H1 (cell line): Measurements from ENCODE around the gene AGPAT3. TPM values are rescaled to one million over a fixed set of nuclear protein-coding genes. Genes with fewer than 3 reads are reported as not detected.

ENCODE experiments used
- ATF3 ChIP-seq: IDR thresholded peaks from 2 replicates; pipeline ENCODE4 v1.6.1; 2011; ENCODE audit warnings: low read depth, mild to moderate bottlenecking, low read length; ENCODE audit not compliant: insufficient read depth
- CEBPB ChIP-seq: IDR thresholded peaks from 2 replicates; pipeline ENCODE4 v1.6.1; 2012; ENCODE audit warnings: low read depth, low read length
- CHD1 ChIP-seq: IDR thresholded peaks from 2 replicates; pipeline ENCODE4 v1.6.1; 2012; ENCODE audit warnings: low read depth, low read length, improper control_type of control experiment
- CHD7 ChIP-seq: fragments of 300-600 bp; sonication (generic); IDR thresholded peaks from 2 replicates; pipeline ENCODE4 v1.7.1; 2012; ENCODE audit warnings: low read length, moderate library complexity, mild to moderate bottlenecking, inconsistent platforms; ENCODE audit not compliant: insufficient replicate concordance
- KDM1A ChIP-seq: fragments of 200-600, 300-600 bp; sonication (generic); IDR thresholded peaks from 2 replicates; pipeline ENCODE4 v1.7.1; 2016; ENCODE audit warnings: mild to moderate bottlenecking, low read length, borderline replicate concordance
- POLR2A ChIP-seq, 2 experiments: IDR thresholded peaks; 1 replicate in 1 of 2; 2 replicates in 1 of 2; pipeline ENCODE4 v1.6.1; 2011; ENCODE audit warnings: low read depth in 2 of 2, low read length in 2 of 2, mild to moderate bottlenecking in 2 of 2; ENCODE audit errors: control extremely low read depth in 1 of 2
- RNF2 ChIP-seq: fragments of 200-900, 300-1000 bp; sonication (generic); IDR thresholded peaks from 2 replicates; pipeline ENCODE4 v1.7.1; 2016; ENCODE audit warnings: borderline replicate concordance, low read depth, mild to moderate bottlenecking, antibody characterized with exemption, low read length; ENCODE audit not compliant: poor library complexity, severe bottlenecking; ENCODE audit errors: missing control alignments
- SIRT6 ChIP-seq: IDR thresholded peaks from one replicate; pipeline ENCODE4 v1.7.1; 2012; ENCODE audit warnings: low read length, inconsistent platforms
- SP1 ChIP-seq: IDR thresholded peaks from 2 replicates; pipeline ENCODE4 v1.6.1; 2011; ENCODE audit warnings: low read depth, low read length
- SP4 ChIP-seq: IDR thresholded peaks from 2 replicates; pipeline ENCODE4 v1.6.1; 2012; ENCODE audit warnings: low read length, inconsistent platforms
- TAF7 ChIP-seq: optimal IDR thresholded peaks from 2 replicates; pipeline ENCODE3; 2011; ENCODE audit warnings: low read depth, mild to moderate bottlenecking, inconsistent platforms, low read length, moderate library complexity, borderline replicate concordance
- polyA plus RNA-seq, 7 experiments: library from polyadenylated mRNA; depleted of rRNA in 3 of 7; stranded (reverse) in 5 of 7; unstranded in 2 of 7; fragments of >200 nt in 5 of 7; fragments of 200-250 nt in 2 of 7; gene quantifications; 1 replicate in 5 of 7; 2 replicates in 1 of 7; 4 replicates in 1 of 7; pipeline versions ENCODE4 v1.2.1 to v1.2.3, GENCODE V29; 2011 to 2013; ENCODE audit warnings: missing spikeins in 2 of 7, mixed read lengths in 2 of 7
- total RNA-seq: library from RNA; stranded (reverse); fragmentation: NEBNext Ultra II Directional; extraction: Animal tissue kit (Norgen Biotek cat#: 25700); gene quantifications from 2 replicates; pipeline ENCODE4 v1.2.1, GENCODE V29; 2021

The AGPAT3 gene
- total and polyA plus RNA-seq, 2 of the 8 experiments (the other 6 are each of a cell fraction or from before 2014, with no cell fraction given): 5.8 to 7.3 TPM

DNA sequence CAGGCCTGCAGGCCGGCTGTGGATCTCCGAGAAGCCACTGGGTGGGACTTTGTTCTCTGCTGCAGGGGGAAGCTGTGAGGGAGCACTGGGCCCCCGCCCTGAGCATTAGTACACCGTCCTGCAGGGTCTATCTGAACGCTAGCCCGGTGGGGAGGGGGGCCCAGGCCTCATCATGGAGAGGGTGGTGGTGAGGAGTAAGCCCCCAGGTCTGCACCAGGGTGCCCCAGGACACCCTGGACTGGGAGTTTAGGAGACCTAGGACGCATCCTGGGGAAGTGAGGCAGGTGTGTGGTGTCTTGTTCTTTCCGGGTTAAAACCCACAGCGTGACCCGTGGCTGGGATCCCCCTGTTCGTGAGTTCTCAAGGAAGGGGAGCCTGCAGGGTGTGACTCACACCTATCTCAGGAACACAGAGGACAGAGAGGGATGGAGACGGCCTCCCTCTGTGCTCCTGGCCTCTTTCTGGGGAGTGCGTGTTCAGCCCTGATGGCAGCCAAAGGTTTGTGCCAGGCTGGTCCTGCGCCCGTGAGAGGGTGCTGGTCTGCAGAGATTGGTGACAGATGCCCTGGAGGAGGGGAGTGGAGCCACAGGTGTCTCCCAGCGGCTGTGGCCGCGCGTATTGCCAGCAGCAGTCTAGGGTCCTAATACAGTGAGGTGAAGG is 44.8 kb downstream of the AGPAT3 start (continued):
- TF ChIP-seq CHD7: no peak
- no peak for TF ChIP-seq POLR2A (IDR thresholded peaks at IDR 0.05; ENCODE audit: control extremely low read depth in 1 of 2, low read depth in 2 of 2, low read length in 2 of 2)
- TF ChIP-seq SIRT6: no peak
- no peak for TF ChIP-seq KDM1A
- TF ChIP-seq SP1: no peak
- TF ChIP-seq ATF3: no peak
- no peak for TF ChIP-seq CHD1
- no peak for TF ChIP-seq RNF2
- TF ChIP-seq SP4: no peak
- TF ChIP-seq TAF7: no peak
- no peak for TF ChIP-seq CEBPB
